ENCODE data around the gene SLC2A14. TPM values are rescaled to one million over a fixed set of nuclear protein-coding genes. Genes with fewer than 3 reads are reported as not detected.
"Not testable (repeated sequence)": the region's sequence is repeated elsewhere in the genome, so short reads cannot be mapped to it uniquely, and the experiment has no call there.

SLC2A14 gene
- total RNA-seq, 4 donors from 2014 or later = 0.40 TPM; not detected in 3

GRCh38 chr12:7784701-7785100 is 88.0 kb downstream of the SLC2A14 start:
- intact Hi-C loops (cut with DNase I) = no loop called here
- no peak for DNase-seq
- Histone ChIP-seq H3K27ac (no peak overlapping the region), H3K27me3 (no peaks in the 10 kb centered on the region), H3K4me3 (replicated peaks in 1 of 3) (no peak overlapping the region), H3K4me1 (no peaks in the 10 kb centered on the region), H3K36me3 (no peaks in the 10 kb centered on the region), H3K9me3 (no peaks in the 10 kb centered on the region)
- no peak for TF ChIP-seq POLR2A (IDR thresholded peaks at IDR 0.05)
- TF ChIP-seq CTCF (IDR thresholded peaks at IDR 0.05) = no peak
- WGBS, 2 donors = 60 to 71% methylated on average over 2 of the region's 2 CpGs

DNA sequence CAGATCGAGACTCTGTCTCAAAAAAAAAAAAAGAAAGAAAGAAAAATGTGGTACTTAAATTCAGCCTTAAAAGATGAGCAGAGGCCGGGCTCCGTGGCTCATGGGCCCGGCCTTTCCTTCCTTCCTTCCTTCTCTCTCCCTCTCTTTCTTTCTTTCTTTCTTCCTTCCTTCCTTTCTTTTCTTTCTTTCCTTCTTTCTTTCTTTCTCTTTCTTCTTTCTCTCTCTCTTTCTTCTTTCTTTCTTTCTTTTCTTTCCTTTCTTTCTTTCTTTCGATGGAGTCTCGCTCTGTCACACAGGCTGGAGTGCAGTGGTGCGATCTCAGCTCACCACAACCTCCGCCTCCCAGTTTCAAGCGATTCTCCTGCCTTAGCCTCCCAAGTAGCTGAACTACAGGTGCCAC is 89.3 kb downstream of the SLC2A14 start:
- WGBS, 2 donors = 87 to 88% methylated on average over 9 of the region's 9 CpGs
- intact Hi-C loops (cut with DNase I); H3K4me1 ChIP-seq; H3K36me3 ChIP-seq; H3K27me3 ChIP-seq; H3K9me3 ChIP-seq; H3K4me3 ChIP-seq (replicated peaks in 1 of 3); H3K27ac ChIP-seq; DNase-seq: not testable (repeated sequence)

DNA sequence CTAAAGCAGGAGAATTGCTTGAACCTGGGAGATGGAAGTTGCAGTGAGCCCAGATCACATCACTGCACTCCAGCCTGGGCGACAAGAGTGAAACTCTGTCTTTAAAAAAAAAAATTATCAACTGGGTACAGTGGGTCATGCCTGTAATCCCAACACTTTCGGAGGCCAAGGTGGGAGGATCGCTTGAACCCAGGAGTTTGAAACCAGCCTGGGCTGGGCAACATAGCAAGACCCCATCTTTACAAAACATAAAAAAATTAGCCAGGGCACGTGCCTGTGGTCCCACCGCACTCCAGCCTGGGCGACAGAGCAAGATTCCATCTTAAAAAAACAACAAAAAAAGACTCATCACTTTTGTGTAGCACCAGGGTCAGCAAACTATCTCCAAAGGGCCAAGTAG is 90.7 kb downstream of the SLC2A14 start:
- no peak for DNase-seq
- 93 to 95% methylated on average over 6 of the region's 6 CpGs for WGBS, 2 donors
- Histone ChIP-seq H3K4me3 (replicated peaks in 1 of 3) (no peak overlapping the region), H3K27me3 (no peaks in the 10 kb centered on the region), H3K4me1 (no peaks in the 10 kb centered on the region), H3K36me3 (no peaks in the 10 kb centered on the region), H3K9me3 (no peaks in the 10 kb centered on the region), H3K27ac (no peak overlapping the region)
- intact Hi-C loops (cut with DNase I) = no loop called here
- no peak for TF ChIP-seq CTCF (IDR thresholded peaks at IDR 0.05)
- TF ChIP-seq POLR2A (IDR thresholded peaks at IDR 0.05) = no peak

DNA sequence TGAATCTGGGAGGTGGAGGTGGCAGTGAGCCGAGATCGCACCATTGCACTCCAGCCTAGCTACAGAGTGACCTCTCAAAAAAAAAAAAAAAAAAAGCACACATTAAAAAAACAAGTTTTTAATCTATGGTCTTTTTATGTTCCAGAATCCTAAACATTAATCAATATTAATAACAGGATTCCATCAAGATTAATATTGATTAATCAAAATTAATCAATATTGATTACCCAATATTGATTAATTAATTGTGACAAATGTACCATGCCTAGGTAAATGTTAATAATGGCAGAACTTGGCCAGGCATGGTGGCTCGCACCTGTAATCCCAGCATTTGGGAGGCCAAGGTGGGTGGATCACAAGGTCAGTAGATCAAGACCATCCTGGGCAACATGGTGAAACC is 91.4 kb downstream of the SLC2A14 start:
- no peaks in the 10 kb centered on the region for H3K4me1 ChIP-seq
- no peaks in the 10 kb centered on the region for H3K9me3 ChIP-seq
- 69 to 81% methylated on average over 3 of the region's 3 CpGs for WGBS, 2 donors
- no peak overlapping the region for H3K4me3 ChIP-seq (replicated peaks in 1 of 3)
- no peak for DNase-seq
- H3K27ac ChIP-seq = no peak overlapping the region
- no peaks in the 10 kb centered on the region for H3K36me3 ChIP-seq
- no peak for TF ChIP-seq CTCF (IDR thresholded peaks at IDR 0.05)
- TF ChIP-seq POLR2A (IDR thresholded peaks at IDR 0.05) = no peak
- no peaks in the 10 kb centered on the region for H3K27me3 ChIP-seq
- intact Hi-C loops (cut with DNase I) = no loop called here

DNA sequence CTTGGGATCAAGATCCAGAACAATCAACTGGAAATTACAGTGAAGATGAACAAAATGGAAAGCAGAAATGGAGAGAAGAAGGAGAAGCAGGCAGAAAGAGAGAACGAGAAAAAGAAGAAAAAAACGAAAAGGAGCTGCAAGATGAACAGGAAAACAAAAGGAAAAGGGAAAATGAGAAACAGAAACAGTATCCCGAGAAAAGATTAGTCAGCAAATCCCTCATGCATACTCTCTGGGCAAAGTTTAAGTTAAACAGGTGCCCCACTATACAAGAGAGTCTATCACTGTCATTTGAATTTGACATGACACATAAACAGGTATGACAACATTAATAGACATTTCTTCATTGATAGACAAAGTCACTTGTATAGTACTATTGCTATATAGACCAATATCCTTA is 102.7 kb downstream of the SLC2A14 start:
- no peak overlapping the region for H3K4me3 ChIP-seq (replicated peaks in 1 of 3)
- no peaks in the 10 kb centered on the region for H3K9me3 ChIP-seq
- TF ChIP-seq CTCF (IDR thresholded peaks at IDR 0.05) = no peak
- TF ChIP-seq POLR2A (IDR thresholded peaks at IDR 0.05) = no peak
- no peaks in the 10 kb centered on the region for H3K36me3 ChIP-seq
- WGBS, 2 donors = 68% methylated on average over 3 of the region's 3 CpGs
- H3K27me3 ChIP-seq = no peaks in the 10 kb centered on the region
- H3K27ac ChIP-seq = no peak overlapping the region
- no peaks in the 10 kb centered on the region for H3K4me1 ChIP-seq
- DNase-seq = no peak
- intact Hi-C loops (cut with DNase I) = no loop called here

Small RNAs within 50 kb of the gene (small RNA-seq; reads per million reads assigned to genes)
- gene RF00019 = not detected

Other genes with a start within 250 kb of the SLC2A14 start
- gene APOBEC1, start 207.0 kb downstream of the SLC2A14 start, total RNA-seq = not detected
- gene GDF3, start 177.1 kb downstream of the SLC2A14 start, total RNA-seq = under 1 TPM in 2 of 4 donors, not detected in 2; 0.45 to 0.63 TPM
- not detected for gene DPPA3, start 161.5 kb downstream of the SLC2A14 start, total RNA-seq
- gene CLEC4C, start 125.5 kb downstream of the SLC2A14 start, total RNA-seq = not detected
- gene NANOGNB, start 107.7 kb downstream of the SLC2A14 start, total RNA-seq = not detected
- gene NANOG, start 83.5 kb downstream of the SLC2A14 start, total RNA-seq = 1 to 10 TPM in 1 of 4 donors, under 1 TPM in 3; under 0.01 to 1.6 (median 0.42) TPM
- gene SLC2A3, start 63.3 kb upstream of the SLC2A14 start, total RNA-seq = 10 to 100 TPM in 2 of 4 donors, 1 to 10 TPM in 2; 9.2 to 81.0 (median 40.1) TPM
- gene FOXJ2, start 159.8 kb upstream of the SLC2A14 start, total RNA-seq = 10 to 100 TPM; 14.0 to 18.3 (median 14.9) TPM
- gene C3AR1, start 193.4 kb upstream of the SLC2A14 start, total RNA-seq = 1 to 10 TPM; 2.1 to 4.4 (median 2.9) TPM
- 10 to 100 TPM; 32.7 to 45.6 (median 39.5) TPM for gene NECAP1, start 209.4 kb upstream of the SLC2A14 start, total RNA-seq

Data from thyroid gland (tissue), 4 donors.